Thyroid gland (tissue), 4 donors: ENCODE data around the gene LGALS1.

ENCODE experiments used
- CTCF ChIP-seq, 6 experiments: fragments of 200-600 bp in 3 of 6; fragments of 450-650 bp in 3 of 6; sonication (generic) in 3 of 6; IDR thresholded peaks; one replicate each; pipeline ENCODE4 v1.5.1; 2016 to 2019; ENCODE audit warnings: antibody characterized with exemption in 6 of 6, mild to moderate bottlenecking in 2 of 6, inconsistent platforms in 1 of 6, moderate library complexity in 1 of 6
- POLR2A ChIP-seq, 2 donors: fragments of 450-650 bp; IDR thresholded peaks; one replicate each; pipeline ENCODE4 v1.6.1; 2017; ENCODE audit warnings: antibody characterized with exemption in 2 of 2, mild to moderate bottlenecking in 2 of 2, moderate library complexity in 1 of 2

DNA sequence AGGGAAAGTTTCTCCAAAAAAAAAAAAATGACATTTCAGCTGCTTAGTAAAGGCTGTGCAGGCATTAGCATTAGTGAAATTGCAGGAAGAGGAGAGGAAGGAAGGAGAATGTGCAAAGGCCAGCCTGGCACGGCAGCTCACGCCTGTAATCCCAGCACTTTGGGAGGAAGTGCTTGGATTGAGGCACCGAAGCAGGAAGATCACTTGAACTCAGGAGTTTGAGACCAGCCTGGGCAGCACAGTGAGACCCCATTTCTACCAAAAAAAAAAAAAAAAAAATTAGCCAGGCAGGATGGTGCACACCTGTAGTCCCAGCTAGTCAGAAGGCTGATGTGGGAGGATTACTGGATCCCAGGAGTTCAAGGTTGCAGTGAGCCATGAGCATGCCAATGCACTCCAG is 29.2 kb downstream of the LGALS1 start:
- no peak for TF ChIP-seq CTCF (IDR thresholded peaks at IDR 0.05)
- TF ChIP-seq POLR2A (IDR thresholded peaks at IDR 0.05), result no peak
